ENCODE results near the gene FLNA.

GRCh38 chrX:154334496-154334895 lies 39.9 kb downstream of the FLNA start:
- no peak for TF ChIP-seq CTCF (IDR thresholded peaks at IDR 0.05; ENCODE audit: insufficient read depth, low read depth, low read length)
- no peak for TF ChIP-seq EZH2 (IDR thresholded peaks at IDR 0.05; ENCODE audit: insufficient read depth, low read length)

All from astrocyte (in vitro differentiated cells and primary cell).